WTC11 (cell line): ENCODE results near the gene PCNA. TPM values are rescaled to one million over a fixed set of nuclear protein-coding genes. Genes with fewer than 3 reads are reported as not detected.

Experiments
- ATAC-seq: fragments of 200-7000 bp; cut with Tn5 transposase; 2 replicates; pipeline ENCODE4 v1.10.0; 2021; ENCODE audit warnings: mild to moderate bottlenecking, moderate library complexity
- CTCF ChIA-PET: fragments of 300-600 bp; sonication (Branson Sonifier 250); formaldehyde crosslinking; loops from one replicate; lab custom pipeline; 2021; ENCODE audit warnings: antibody characterized with exemption; lab: Charles Lee
- POLR2A ChIA-PET: fragments of 350-600 bp; sonication (Branson Sonifier 250); formaldehyde crosslinking; loops from one replicate; lab custom pipeline; 2021; ENCODE audit warnings: antibody characterized with exemption; lab: Charles Lee
- DNase-seq: peaks from one replicate; pipeline ENCODE4 v3.0.0; 2021; ENCODE audit warnings: low spot score
- H3K27ac Mint-ChIP-seq: 2 replicates; pipeline ENCODE4 v1.8.0; 2021; ENCODE audit warnings: mixed read lengths
- H3K27me3 Mint-ChIP-seq: 2 replicates; pipeline ENCODE4 v1.8.0; 2021; ENCODE audit warnings: low read depth, mild to moderate bottlenecking, moderate library complexity, mixed read lengths
- H3K36me3 Mint-ChIP-seq: 2 replicates; pipeline ENCODE4 v1.8.0; 2021; ENCODE audit warnings: mixed read lengths
- H3K4me1 Mint-ChIP-seq: 2 replicates; pipeline ENCODE4 v1.8.0; 2022; ENCODE audit warnings: mixed read lengths
- H3K4me3 Mint-ChIP-seq: 2 replicates; pipeline ENCODE4 v1.8.0; 2021; ENCODE audit warnings: mild to moderate bottlenecking, moderate library complexity, mixed read lengths
- H3K9me3 Mint-ChIP-seq: 2 replicates; pipeline ENCODE4 v1.8.0; 2021; ENCODE audit warnings: mixed read lengths
- GTF2I ChIP-seq: fragments of 250-450 bp; sonication (Bioruptor Pico); conservative IDR thresholded peaks from 2 replicates; pipeline ENCODE4 v1.4.0; 2021; ENCODE audit warnings: mild to moderate bottlenecking
- JAZF1 ChIP-seq: fragments of 250-450 bp; sonication (Bioruptor Pico); IDR thresholded peaks from 2 replicates; pipeline ENCODE4 v1.9.0; 2021; ENCODE audit warnings: moderate library complexity, mild to moderate bottlenecking, inconsistent platforms
- MYBL2 ChIP-seq: sonication (generic); formaldehyde crosslinking; IDR thresholded peaks from 2 replicates; pipeline ENCODE4 v1.8.1; 2023; ENCODE audit warnings: mild to moderate bottlenecking, moderate library complexity, missing genetic modification reagents
- NFATC4 ChIP-seq: fragments of 250-450 bp; sonication (Bioruptor Pico); IDR thresholded peaks from 2 replicates; pipeline ENCODE4 v1.9.0; 2021; ENCODE audit warnings: mild to moderate bottlenecking
- PREB ChIP-seq: sonication (generic); formaldehyde crosslinking; IDR thresholded peaks from 2 replicates; pipeline ENCODE4 v1.8.1; 2022; ENCODE audit warnings: mild to moderate bottlenecking, missing genetic modification reagents, moderate library complexity, borderline replicate concordance
- STAT6 ChIP-seq: sonication (generic); formaldehyde crosslinking; conservative IDR thresholded peaks from 2 replicates; pipeline ENCODE4 v1.8.1; 2023; ENCODE audit warnings: mild to moderate bottlenecking, low read depth, missing genetic modification reagents, moderate library complexity
- TEAD1 ChIP-seq: sonication (generic); formaldehyde crosslinking; IDR thresholded peaks from 2 replicates; pipeline ENCODE4 v1.8.0; 2022; ENCODE audit warnings: mild to moderate bottlenecking, missing genetic modification reagents
- TP53 ChIP-seq: sonication (generic); formaldehyde crosslinking; IDR thresholded peaks from 2 replicates; pipeline ENCODE4 v1.8.1; 2023; ENCODE audit warnings: mild to moderate bottlenecking, missing genetic modification reagents
- USF1 ChIP-seq: sonication (generic); formaldehyde crosslinking; IDR thresholded peaks from 2 replicates; pipeline ENCODE4 v1.8.0; 2022; ENCODE audit warnings: mild to moderate bottlenecking, missing genetic modification reagents
- ZBTB43 ChIP-seq: sonication (generic); formaldehyde crosslinking; IDR thresholded peaks from 2 replicates; pipeline ENCODE4 v1.8.1; 2023; ENCODE audit warnings: mild to moderate bottlenecking, missing genetic modification reagents
- ZMAT4 ChIP-seq: fragments of 250-450 bp; sonication (Bioruptor Pico); IDR thresholded peaks from 2 replicates; pipeline ENCODE4 v1.9.0; 2021; ENCODE audit warnings: mild to moderate bottlenecking
- ZNF138 ChIP-seq: sonication (generic); formaldehyde crosslinking; conservative IDR thresholded peaks from 2 replicates; pipeline ENCODE4 v1.8.1; 2022; ENCODE audit warnings: mild to moderate bottlenecking, moderate library complexity, missing genetic modification reagents
- ZNF281 ChIP-seq: sonication (generic); formaldehyde crosslinking; IDR thresholded peaks from 2 replicates; pipeline ENCODE4 v1.8.0; 2023; ENCODE audit warnings: mild to moderate bottlenecking, missing genetic modification reagents
- total RNA-seq: library from RNA; stranded (reverse); gene quantifications from 3 replicates; pipeline ENCODE4 v1.2.3, GENCODE V29; 2021

Gene PCNA
- total RNA-seq, 1 experiment from 2014 or later, result 262 TPM

GRCh38 chr20:5160882-5161281 is 41.1 kb upstream of the PCNA start:
- Mint-ChIP-seq H3K27me3 (no peaks in the 10 kb centered on the region), H3K27ac (no peak overlapping the region), H3K9me3 (no peaks in the 10 kb centered on the region), H3K36me3 (no peaks in the 10 kb centered on the region), H3K4me3 (no peak overlapping the region), H3K4me1 (peaks cover 37% of the 10 kb centered on the region)
- TF ChIP-seq TP53 (CRISPR knock-in tag) (no peak), ZBTB43 (CRISPR knock-in tag) (no peak), TEAD1 (CRISPR knock-in tag) (no peak), ZMAT4 (CRISPR knock-in tag) (no peak), NFATC4 (CRISPR knock-in tag) (no peak), GTF2I (CRISPR knock-in tag) (no peak), ZNF138 (CRISPR knock-in tag) (no peak), ZNF281 (CRISPR knock-in tag) (no peak), MYBL2 (CRISPR knock-in tag) (no peak), USF1 (CRISPR knock-in tag) (no peak)
- ChIA-PET CTCF (no interaction called here), POLR2A (no interaction called here)
- ATAC-seq (no peak), DNase-seq (no peak)

GRCh38 chr20:5159928-5160327 is 40.2 kb upstream of the PCNA start:
- ATAC-seq (no peak), DNase-seq (no peak)
- Mint-ChIP-seq H3K27ac (no peak overlapping the region), H3K4me1 (peaks cover 40% of the 10 kb centered on the region), H3K36me3 (no peaks in the 10 kb centered on the region), H3K9me3 (no peaks in the 10 kb centered on the region), H3K27me3 (no peaks in the 10 kb centered on the region), H3K4me3 (no peak overlapping the region)
- ChIA-PET CTCF (interaction anchor here (1.0 kb wide), 1 partner anchor 34 kb away, joined by 3 read pairs; no protein-coding TSS in a partner anchor), POLR2A (no interaction called here)
- TF ChIP-seq PREB (no peak), JAZF1 (CRISPR knock-in tag) (no peak), NFATC4 (CRISPR knock-in tag) (no peak), STAT6 (CRISPR knock-in tag) (no peak)
- TF ChIP-seq, all 79 proteins: peak for 0
